Astrocyte of the spinal cord (primary cell): ENCODE data around the gene MAEA.

ENCODE experiments used
- DNase-seq: peaks from one replicate; pipeline ENCODE4 v3.0.0; 2011; ENCODE audit warnings: low read depth, low spot score
- H3K4me3 ChIP-seq: 2 replicates; pipeline ENCODE4 v1.5.1; 2011; ENCODE audit warnings: low read depth, mild to moderate bottlenecking, low read length, moderate library complexity
- in situ Hi-C: cut with HindIII; loops from 2 replicates; pipeline ENCODE4 v1.10.0; 2017; ENCODE audit warnings: low sequenced_read_pairs
- TF ChIP-seq, protein P1 (sequence below): IDR thresholded peaks from 2 replicates; pipeline ENCODE4 v1.5.1; 2012; ENCODE audit warnings: low read depth, mild to moderate bottlenecking, low read length, inconsistent platforms

Gene MAEA

DNA sequence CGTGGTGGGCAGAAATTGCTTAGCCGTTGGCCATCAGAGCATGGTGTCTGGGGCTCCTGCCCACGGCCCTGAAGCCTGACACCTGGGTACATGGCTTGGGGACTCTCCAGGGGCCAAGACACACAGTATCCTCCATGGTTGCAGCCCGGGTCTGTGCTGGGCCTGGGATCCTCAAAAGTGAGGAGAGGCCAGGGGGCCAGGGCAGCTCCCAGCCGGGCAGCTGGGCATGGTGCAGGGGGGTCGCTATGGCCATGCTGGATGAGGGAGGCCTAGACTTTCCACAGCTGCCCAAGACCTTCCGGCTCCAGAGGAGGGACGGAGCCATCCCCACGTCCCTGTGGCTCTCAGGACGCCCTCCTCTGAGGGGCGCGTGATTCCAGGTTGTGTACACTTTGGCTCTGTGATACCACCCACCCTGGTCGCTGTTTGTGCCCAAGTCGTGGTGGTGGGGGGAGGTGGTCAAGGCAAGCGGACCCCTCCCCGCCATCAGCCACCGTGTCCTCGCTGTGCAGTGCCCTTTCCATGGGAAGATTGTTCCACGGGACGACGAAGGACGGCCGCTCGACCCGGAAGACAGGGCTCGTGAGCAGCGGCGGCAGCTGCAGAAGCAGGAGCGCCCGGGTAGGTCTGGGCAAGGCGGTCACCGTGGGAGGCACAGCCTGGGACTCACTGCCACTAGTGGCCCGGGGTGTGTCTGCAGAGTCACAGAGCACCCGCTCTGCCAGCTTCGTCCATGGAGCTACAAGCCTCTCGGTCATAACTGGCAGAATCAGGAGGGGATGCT lies 90.9 kb downstream of the MAEA start:
- in situ Hi-C loops, result no loop called here
- TF ChIP-seq, protein P1, sequence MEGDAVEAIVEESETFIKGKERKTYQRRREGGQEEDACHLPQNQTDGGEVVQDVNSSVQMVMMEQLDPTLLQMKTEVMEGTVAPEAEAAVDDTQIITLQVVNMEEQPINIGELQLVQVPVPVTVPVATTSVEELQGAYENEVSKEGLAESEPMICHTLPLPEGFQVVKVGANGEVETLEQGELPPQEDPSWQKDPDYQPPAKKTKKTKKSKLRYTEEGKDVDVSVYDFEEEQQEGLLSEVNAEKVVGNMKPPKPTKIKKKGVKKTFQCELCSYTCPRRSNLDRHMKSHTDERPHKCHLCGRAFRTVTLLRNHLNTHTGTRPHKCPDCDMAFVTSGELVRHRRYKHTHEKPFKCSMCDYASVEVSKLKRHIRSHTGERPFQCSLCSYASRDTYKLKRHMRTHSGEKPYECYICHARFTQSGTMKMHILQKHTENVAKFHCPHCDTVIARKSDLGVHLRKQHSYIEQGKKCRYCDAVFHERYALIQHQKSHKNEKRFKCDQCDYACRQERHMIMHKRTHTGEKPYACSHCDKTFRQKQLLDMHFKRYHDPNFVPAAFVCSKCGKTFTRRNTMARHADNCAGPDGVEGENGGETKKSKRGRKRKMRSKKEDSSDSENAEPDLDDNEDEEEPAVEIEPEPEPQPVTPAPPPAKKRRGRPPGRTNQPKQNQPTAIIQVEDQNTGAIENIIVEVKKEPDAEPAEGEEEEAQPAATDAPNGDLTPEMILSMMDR, result no peak
- no peak for DNase-seq
- H3K4me3 ChIP-seq, result no peak overlapping the region

DNA sequence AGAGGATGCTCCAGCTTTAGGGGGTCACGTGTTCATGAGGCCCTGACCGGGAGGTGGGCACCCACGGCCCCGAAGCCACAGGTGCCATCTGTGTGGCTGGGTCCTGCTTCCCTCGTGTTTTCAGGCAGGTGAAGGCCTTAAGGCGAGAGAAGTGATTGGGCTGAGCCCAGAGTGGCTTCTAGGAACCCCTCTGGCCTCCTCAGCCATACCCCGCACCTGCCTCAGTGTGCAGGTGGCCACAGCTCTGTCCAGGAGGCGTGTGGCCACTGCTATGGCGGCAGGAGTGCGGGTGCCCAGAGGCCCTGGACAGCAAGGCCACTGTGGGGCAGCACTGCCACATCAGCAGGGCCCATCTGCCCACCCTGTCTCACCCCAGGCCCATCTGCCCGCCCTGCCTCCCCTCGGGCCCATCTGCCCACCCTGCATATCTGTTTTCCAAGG lies 91.5 kb downstream of the MAEA start:
- H3K4me3 ChIP-seq, result no peak overlapping the region
- in situ Hi-C loops, result no loop called here
- TF ChIP-seq, protein P1, result no peak
- DNase-seq, result no peak

DNA sequence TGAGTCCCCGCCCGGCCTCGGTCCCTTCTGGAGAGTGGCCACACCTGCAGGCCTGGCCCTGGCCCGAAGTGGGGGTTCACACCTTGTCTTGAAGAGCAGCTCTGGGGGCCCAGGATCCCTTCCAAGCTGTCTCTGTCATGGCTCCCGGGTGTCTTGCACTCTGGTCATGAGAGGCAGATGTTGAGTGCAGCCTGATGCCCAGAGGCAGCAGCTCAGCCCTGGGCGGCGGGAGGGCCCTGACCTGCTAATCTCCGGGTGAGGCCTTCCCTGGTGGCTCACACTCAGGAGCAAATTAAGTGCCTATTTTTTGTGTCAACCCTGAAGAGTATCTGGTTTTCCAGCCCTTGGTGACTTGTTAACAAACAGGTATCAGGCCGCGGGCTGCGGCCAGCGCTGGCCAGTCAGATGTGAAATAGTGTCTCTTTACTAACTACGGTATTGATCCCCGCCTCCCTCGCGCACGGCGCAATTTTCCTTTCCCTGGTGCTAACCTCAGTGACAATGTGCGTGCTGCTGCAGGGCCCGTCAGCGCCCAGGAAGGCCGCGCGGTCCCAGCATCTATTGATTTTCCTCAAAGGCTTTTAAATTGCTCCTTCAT lies 92.4 kb downstream of the MAEA start:
- TF ChIP-seq, protein P1, result no peak
- in situ Hi-C loops, result no loop called here
- DNase-seq, result no peak
- no peak overlapping the region for H3K4me3 ChIP-seq

DNA sequence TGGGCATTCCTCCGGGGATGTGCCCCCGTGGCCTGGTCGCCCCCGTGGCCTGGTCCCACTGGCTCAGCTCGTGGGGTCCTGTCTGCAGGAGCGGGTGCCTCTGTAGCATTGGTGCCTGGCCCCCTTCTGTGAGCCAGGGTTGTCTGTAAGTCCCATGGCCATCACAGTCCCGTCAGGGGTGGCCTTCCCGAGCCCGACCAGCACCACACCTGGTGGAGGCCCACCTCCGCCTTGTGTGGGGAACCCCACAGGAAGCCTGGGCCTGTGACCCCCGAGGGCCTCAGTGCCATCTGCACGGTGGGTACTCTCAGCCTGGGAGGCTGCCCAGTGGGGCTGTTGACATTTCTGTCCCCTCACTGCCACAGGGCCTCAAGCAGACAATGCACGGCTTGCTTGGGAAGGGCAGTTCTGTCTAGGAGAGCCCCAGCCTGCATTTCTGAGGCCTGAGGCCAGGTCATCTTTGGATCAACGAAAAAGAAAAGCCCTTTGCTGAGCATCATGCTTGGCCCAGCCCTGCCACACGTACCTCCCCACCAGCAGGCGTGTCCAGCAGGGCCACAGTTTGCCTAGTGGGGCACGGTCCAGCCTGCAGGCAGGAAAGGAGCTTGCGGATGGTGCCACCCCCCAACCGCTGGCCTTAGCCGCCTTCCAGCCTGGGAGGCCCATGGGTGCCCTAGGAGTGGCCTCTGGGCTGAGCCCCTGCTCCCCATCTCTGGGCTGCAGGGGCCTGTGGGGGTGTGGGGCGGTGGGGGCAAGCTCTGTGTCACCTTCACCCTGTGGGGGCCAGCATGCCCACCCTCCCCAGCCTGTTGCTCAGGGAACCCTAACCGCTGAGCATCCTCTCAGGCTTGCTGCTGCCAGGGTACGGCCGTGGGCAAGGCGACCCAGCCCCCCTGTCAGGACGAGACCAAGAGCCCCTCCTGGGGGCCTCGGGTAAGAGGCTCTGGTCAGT lies 93.4 kb downstream of the MAEA start:
- in situ Hi-C loops, result no loop called here
- H3K4me3 ChIP-seq, result no peak overlapping the region
- no peak for DNase-seq
- TF ChIP-seq, protein P1, result no peak

DNA sequence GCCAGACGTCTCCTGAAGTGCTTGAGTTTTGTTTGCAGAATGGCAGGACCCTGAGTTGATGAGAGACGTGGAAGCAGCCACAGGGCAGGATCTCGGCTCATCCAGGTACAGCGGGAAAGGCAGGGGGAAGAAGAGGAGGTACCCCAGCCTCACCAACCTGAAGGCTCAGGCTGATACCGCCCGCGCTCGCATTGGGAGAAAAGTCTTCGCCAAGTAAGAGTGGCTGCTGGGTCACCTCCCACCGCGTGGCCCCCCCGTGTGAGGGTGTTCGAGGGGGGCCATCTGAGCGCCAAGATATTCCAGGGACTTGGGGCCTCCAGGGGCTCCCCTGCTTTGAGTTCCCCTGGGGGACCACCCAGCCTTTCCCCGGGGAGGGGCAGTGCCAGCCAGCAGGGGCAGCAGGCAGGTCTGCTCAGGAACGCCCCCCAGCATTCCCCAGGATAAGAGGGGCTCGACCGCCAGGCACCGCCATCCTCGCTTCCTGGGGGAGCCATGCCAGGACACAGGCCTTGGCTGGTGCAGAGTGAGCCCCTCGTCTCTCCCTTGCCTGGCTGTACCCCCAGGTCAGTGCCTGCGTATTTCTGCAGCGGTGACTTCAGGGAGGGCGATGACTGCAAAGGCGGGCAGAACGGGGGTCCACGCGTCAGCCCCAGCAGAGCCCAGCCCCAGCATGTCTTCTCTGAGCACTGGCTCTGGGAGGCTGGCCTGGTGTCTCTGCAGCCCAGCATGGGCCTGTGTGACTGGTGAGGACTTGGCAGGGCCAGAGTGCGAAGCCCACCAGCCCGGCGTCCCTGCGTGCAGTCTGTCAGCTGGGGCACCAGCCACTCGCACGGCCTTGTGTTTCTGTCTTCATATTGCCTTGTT lies 94.3 kb downstream of the MAEA start:
- in situ Hi-C loops, result no loop called here
- no peak overlapping the region for H3K4me3 ChIP-seq
- no peak for DNase-seq
- TF ChIP-seq, protein P1, result no peak
